Thoracic aorta (tissue), 2 donors: ENCODE measurements around the gene ZNF470. TPM values are rescaled to one million over a fixed set of nuclear protein-coding genes. Genes with fewer than 3 reads are reported as not detected.

Experiments
- ATAC-seq: fragments of 150-250 bp; one replicate; pipeline ENCODE4 v1.8.0; 2017; ENCODE audit warnings: low read depth; ENCODE audit not compliant: insufficient number of reproducible peaks, low FRiP score
- DNase-seq: peaks from one replicate; pipeline ENCODE4 v3.0.0-alpha.2; 2020; ENCODE audit warnings: low spot score
- H3K27ac ChIP-seq, 2 donors: fragments of 200-600 bp; sonication (generic); 1 replicate in 1 of 2; 2 replicates in 1 of 2; pipeline ENCODE4 v1.5.1; 2016; ENCODE audit warnings: mild to moderate bottlenecking in 2 of 2, moderate library complexity in 2 of 2
- H3K27me3 ChIP-seq: fragments of 200-600 bp; sonication (generic); replicated peaks from 2 replicates; pipeline ENCODE4 v1.6.0; 2016; ENCODE audit warnings: mild to moderate bottlenecking; ENCODE audit not compliant: insufficient read depth
- H3K36me3 ChIP-seq: fragments of 200-600 bp; sonication (generic); one replicate; pipeline ENCODE4 v1.5.1; 2016
- H3K4me1 ChIP-seq, 2 donors: fragments of 200-600 bp; sonication (generic); 1 replicate in 1 of 2; 2 replicates in 1 of 2; pipeline versions ENCODE4 v1.5.1 to v1.6.0; 2016; ENCODE audit warnings: low read depth in 2 of 2, mild to moderate bottlenecking in 1 of 2; ENCODE audit not compliant: control insufficient read depth in 1 of 2
- H3K4me3 ChIP-seq: fragments of 200-600 bp; sonication (generic); 2 replicates; pipeline ENCODE4 v1.5.1; 2016; ENCODE audit warnings: mild to moderate bottlenecking
- H3K9me3 ChIP-seq: fragments of 200-600 bp; sonication (generic); 2 replicates; pipeline ENCODE4 v1.5.1; 2016
- CTCF ChIP-seq: fragments of 200-600 bp; sonication (generic); IDR thresholded peaks from one replicate; pipeline ENCODE4 v1.5.1; 2019; ENCODE audit warnings: antibody characterized with exemption
- total RNA-seq, 2 donors: library from RNA; depleted of rRNA; stranded (reverse); fragments of >200 nt; gene quantifications; one replicate each; pipeline versions ENCODE4 v1.1.0 to v1.2.3, GENCODE V29; 2016

The ZNF470 gene
- total RNA-seq, 2 donors from 2014 or later, result 4.1 to 5.7 TPM

- Histone ChIP-seq H3K27ac (no peak overlapping the region), H3K4me3 (no peak overlapping the region), H3K4me1 (peaks cover 6 to 10% of the 10 kb centered on the region in 2 donors), H3K27me3 (no peaks in the 10 kb centered on the region), H3K36me3 (peaks cover 70% of the 10 kb centered on the region), H3K9me3 (peaks cover 92% of the 10 kb centered on the region)
- ATAC-seq (no peak), DNase-seq (no peak)
- TF ChIP-seq CTCF, result no peak
Observed at GRCh38 chr19:56572589-56572988, 5.3 kb downstream of the ZNF470 start.

- no peak for DNase-seq
- ATAC-seq, result no peak
- no peak for TF ChIP-seq CTCF
- Histone ChIP-seq H3K4me1 (no peaks in the 10 kb centered on the region), H3K27me3 (no peaks in the 10 kb centered on the region), H3K4me3 (no peak overlapping the region), H3K9me3 (peaks cover 96% of the 10 kb centered on the region), H3K36me3 (peaks cover 75% of the 10 kb centered on the region), H3K27ac (no peak overlapping the region)
Observed at GRCh38 chr19:56573914-56574313, 6.6 kb downstream of the ZNF470 start.

GRCh38 chr19:56577719-56578602 lies 10.7 kb downstream of the ZNF470 start:
- DNase-seq (no peak), ATAC-seq (no peak)
- Histone ChIP-seq H3K4me3 (peak overlapping the region; percentile 18), H3K9me3 (peaks cover 98% of the 10 kb centered on the region), H3K4me1 (no peaks in the 10 kb centered on the region), H3K36me3 (peaks cover 50% of the 10 kb centered on the region), H3K27ac (no peak overlapping the region), H3K27me3 (no peaks in the 10 kb centered on the region)
- TF ChIP-seq CTCF, result no peak

- peak overlapping the region in 1 of 2 donors; percentile 74 for H3K27ac ChIP-seq
- peaks cover 3% of the 10 kb centered on the region for H3K9me3 ChIP-seq
- DNase-seq, result no peak
- H3K36me3 ChIP-seq, result no peaks in the 10 kb centered on the region
- peak overlapping the region; percentile 93 for H3K4me3 ChIP-seq
- no peaks in the 10 kb centered on the region for H3K27me3 ChIP-seq
- peaks cover 6 to 9% of the 10 kb centered on the region in 2 donors for H3K4me1 ChIP-seq
- no peak for ATAC-seq
- TF ChIP-seq CTCF, result no peak
Observed at GRCh38 chr19:56594446-56594782, 27.1 kb downstream of the ZNF470 start.

- no peaks in the 10 kb centered on the region for H3K36me3 ChIP-seq
Observed at GRCh38 chr19:56594783-56595547, 27.7 kb downstream of the ZNF470 start, which contains the start of gene ZNF71. TSS of gene ZNF71 (plus strand) at chr19:56595302. CDS start at chr19:56601559, 6,257 bp downstream.

More at GRCh38 chr19:56594783-56595547, 27.7 kb downstream of the ZNF470 start, which contains the start of gene ZNF71:
- no peak for TF ChIP-seq CTCF
- peak within 1 kb of the TSS; percentile 34 to 74 for H3K27ac ChIP-seq
- H3K9me3 ChIP-seq, result peaks cover 3% of the 10 kb centered on the region
- H3K4me3 ChIP-seq, result peak within 1 kb of the TSS; percentile 93
- peak; percentile 67 for ATAC-seq
- DNase-seq, result peak; percentile 58
- no peaks in the 10 kb centered on the region for H3K27me3 ChIP-seq
- peaks cover 6 to 9% of the 10 kb centered on the region in 2 donors for H3K4me1 ChIP-seq
